Activated CD4-positive, alpha-beta T cell treated with anti-CD3 and anti-CD28 coated beads for 24 hours (primary cell): ENCODE measurements around the gene VPS33B.
"Not testable (repeated sequence)": the region's sequence is repeated elsewhere in the genome, so short reads cannot be mapped to it uniquely, and the experiment has no call there.

Experiments
- DNase-seq, 2 donors: peaks; one replicate each; pipeline ENCODE4 v3.0.0-alpha.2; 2020; ENCODE audit warnings: low read depth in 2 of 2

The VPS33B gene

GRCh38 chr15:91032919-91033803, 10.8 kb upstream of the VPS33B start:
- DNase-seq = peak in 1 of 2 donors; percentile 35

- DNase-seq = no peak
Observed at GRCh38 chr15:91031796-91032195, 9.4 kb upstream of the VPS33B start.

GRCh38 chr15:91027677-91028076, 5.3 kb upstream of the VPS33B start:
- DNase-seq = no peak

- no peak for DNase-seq
Observed at GRCh38 chr15:91023720-91024119, 1.3 kb upstream of the VPS33B start.

GRCh38 chr15:91022832-91023129, 387 bp upstream of the VPS33B start:
- DNase-seq = no peak

- DNase-seq = no peak
Observed at GRCh38 chr15:91021516-91022074, 799 bp downstream of the VPS33B start.

- no peak for DNase-seq
Observed at GRCh38 chr15:91018158-91018557, 4.2 kb downstream of the VPS33B start.

- DNase-seq = no peak
Observed at GRCh38 chr15:91017716-91018115, 4.7 kb downstream of the VPS33B start.

- not testable (repeated sequence) for DNase-seq
Observed at GRCh38 chr15:91013701-91014100, 8.7 kb downstream of the VPS33B start.

GRCh38 chr15:91007266-91007665, 15.1 kb downstream of the VPS33B start:
- DNase-seq = no peak

GRCh38 chr15:91001209-91001608, 21.2 kb downstream of the VPS33B start:
- no peak for DNase-seq

- no peak for DNase-seq
Observed at GRCh38 chr15:90998737-90999136, 23.7 kb downstream of the VPS33B start.

GRCh38 chr15:90994417-90995311, 27.7 kb downstream of the VPS33B start, which contains the start of gene PRC1:
Gene PRC1 (minus strand): TSS chr15:90994535. CDS start chr15:90994417, 118 bp downstream.
- DNase-seq = peak; percentile 96

GRCh38 chr15:90994059-90994416, 28.4 kb downstream of the VPS33B start:
- DNase-seq = no peak

GRCh38 chr15:90991587-90992285, 30.7 kb downstream of the VPS33B start:
- no peak for DNase-seq

- DNase-seq = no peak
Observed at GRCh38 chr15:90990446-90990845, 31.9 kb downstream of the VPS33B start.

GRCh38 chr15:90989040-90989768, 33.2 kb downstream of the VPS33B start:
- DNase-seq = no peak

GRCh38 chr15:90988296-90988695, 34.1 kb downstream of the VPS33B start:
- DNase-seq = no peak

GRCh38 chr15:90987561-90988141, 34.7 kb downstream of the VPS33B start:
- no peak for DNase-seq

- DNase-seq = no peak
Observed at GRCh38 chr15:90986790-90987507, 35.4 kb downstream of the VPS33B start.
